ENCODE measurements around the gene CORO6. TPM values are rescaled to one million over a fixed set of nuclear protein-coding genes. Genes with fewer than 3 reads are reported as not detected.
"Not testable (repeated sequence)": the region's sequence is repeated elsewhere in the genome, so short reads cannot be mapped to it uniquely, and the experiment has no call there.

Gene CORO6
- total RNA-seq, 1 donor from 2014 or later: 22.0 TPM

DNA sequence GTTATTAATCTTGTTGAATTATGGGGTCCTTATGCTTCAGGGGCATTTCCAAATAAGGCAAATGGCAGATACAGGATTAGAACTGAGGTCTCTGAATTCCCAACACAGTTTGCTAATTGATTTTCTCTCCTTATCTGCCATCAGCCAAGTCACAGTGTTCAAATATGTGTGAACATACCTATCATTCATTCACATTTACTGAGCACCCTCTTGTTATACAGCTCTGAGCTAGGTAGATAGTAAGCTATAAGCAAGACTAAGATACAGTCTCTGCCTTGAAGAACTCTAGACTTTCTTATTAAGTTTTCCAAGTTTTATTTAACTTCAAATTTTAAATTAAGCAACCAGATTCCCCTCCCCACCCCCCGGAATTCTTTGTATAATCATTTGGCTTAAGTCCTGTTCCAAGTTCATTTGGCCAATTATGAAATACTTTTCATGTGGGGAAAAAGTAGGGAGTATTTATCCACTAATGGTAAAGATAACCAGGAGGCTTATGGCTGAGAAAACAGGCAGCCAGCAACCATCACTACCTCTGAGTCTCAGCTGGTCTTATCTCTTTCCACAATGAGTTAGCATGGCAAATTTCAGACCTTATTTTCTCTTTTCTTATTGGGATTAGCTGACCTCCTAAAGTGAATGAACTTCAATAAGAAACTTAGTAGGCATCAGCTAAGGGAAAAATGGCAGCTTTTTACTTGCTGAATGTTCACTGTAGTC, 31.4 kb upstream of the CORO6 start:
- peaks cover 0 to 8% of the 10 kb centered on the region in 2 donors for H3K36me3 ChIP-seq
- no peak overlapping the region for H3K4me3 ChIP-seq
- H3K9me3 ChIP-seq: no peaks in the 10 kb centered on the region
- no peaks in the 10 kb centered on the region for H3K4me1 ChIP-seq
- TF ChIP-seq, protein P1, sequence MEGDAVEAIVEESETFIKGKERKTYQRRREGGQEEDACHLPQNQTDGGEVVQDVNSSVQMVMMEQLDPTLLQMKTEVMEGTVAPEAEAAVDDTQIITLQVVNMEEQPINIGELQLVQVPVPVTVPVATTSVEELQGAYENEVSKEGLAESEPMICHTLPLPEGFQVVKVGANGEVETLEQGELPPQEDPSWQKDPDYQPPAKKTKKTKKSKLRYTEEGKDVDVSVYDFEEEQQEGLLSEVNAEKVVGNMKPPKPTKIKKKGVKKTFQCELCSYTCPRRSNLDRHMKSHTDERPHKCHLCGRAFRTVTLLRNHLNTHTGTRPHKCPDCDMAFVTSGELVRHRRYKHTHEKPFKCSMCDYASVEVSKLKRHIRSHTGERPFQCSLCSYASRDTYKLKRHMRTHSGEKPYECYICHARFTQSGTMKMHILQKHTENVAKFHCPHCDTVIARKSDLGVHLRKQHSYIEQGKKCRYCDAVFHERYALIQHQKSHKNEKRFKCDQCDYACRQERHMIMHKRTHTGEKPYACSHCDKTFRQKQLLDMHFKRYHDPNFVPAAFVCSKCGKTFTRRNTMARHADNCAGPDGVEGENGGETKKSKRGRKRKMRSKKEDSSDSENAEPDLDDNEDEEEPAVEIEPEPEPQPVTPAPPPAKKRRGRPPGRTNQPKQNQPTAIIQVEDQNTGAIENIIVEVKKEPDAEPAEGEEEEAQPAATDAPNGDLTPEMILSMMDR (IDR thresholded peaks at IDR 0.05): no peak
- no peak overlapping the region for H3K27ac ChIP-seq
- intact Hi-C loops (cut with DNase I): no loop called here
- DNase-seq (ENCODE audit: low spot score in 2 of 2): no peak
- no peaks in the 10 kb centered on the region for H3K27me3 ChIP-seq

DNA sequence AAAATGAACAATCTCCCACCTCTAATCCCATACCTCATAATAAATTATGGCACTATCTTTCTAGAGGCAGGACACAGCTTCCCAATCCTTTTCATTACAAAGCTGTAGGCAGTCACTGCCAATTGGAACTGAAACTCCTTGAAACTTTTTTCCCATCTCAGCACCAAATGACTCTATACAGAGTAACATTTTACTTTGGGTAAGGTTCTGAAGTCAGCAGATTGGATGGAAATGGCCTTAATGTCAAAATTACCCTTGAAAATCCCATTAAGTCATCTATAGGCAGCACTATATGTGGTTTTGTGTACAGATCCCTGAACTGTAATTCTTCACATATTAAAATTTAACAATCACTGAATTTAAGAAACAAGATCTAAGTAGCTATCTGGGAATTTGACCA, 30.3 kb upstream of the CORO6 start:
- Histone ChIP-seq H3K27me3 (no peaks in the 10 kb centered on the region), H3K27ac (no peak overlapping the region), H3K4me3 (no peak overlapping the region), H3K36me3 (peaks cover 0 to 8% of the 10 kb centered on the region in 2 donors), H3K4me1 (no peaks in the 10 kb centered on the region), H3K9me3 (no peaks in the 10 kb centered on the region)
- intact Hi-C loops (cut with DNase I): no loop called here
- DNase-seq (ENCODE audit: low spot score in 2 of 2): no peak
- TF ChIP-seq, protein P1 (IDR thresholded peaks at IDR 0.05): no peak

DNA sequence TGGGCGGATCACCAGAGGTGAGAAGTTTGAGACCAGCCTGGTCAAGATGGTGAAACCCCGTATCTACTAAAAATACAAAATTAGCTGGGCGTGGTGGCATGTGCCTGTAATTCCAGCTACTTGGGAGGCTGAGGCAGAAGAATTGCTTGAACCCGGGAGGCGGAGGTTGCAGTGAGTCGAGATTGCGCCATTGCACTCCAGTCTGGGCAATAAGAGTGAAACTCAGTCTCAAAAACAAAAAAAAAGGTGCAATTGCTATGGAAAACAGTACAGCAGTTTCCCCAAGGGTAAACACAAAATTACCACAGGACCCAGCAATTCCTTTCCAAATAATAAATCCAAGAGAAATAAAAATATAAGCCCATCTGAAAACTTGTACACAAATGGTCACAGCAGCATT, 29.2 kb upstream of the CORO6 start:
- H3K4me1 ChIP-seq; intact Hi-C loops (cut with DNase I); H3K9me3 ChIP-seq; H3K27me3 ChIP-seq; DNase-seq (ENCODE audit: low spot score in 2 of 2); H3K27ac ChIP-seq; H3K36me3 ChIP-seq; H3K4me3 ChIP-seq: not testable (repeated sequence)

DNA sequence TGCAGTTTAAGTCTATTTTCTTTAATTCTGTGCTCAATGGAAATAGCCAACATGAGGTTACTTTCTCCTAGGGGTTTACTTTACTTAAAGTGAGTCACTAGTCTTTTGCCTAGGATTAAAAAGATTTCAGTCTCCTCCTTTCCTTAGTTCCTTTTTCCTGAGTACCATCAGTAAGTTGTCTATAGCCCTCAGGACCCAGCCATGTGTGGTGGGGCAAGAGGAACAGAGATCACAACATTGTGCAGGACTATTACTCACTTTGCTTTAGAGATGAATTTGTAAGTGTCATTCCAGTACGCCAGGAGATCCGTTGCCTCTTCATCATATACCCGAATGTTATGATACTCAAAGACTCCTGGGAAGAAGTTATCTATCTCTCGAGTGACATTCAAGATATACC, 27.7 kb upstream of the CORO6 start:
- H3K9me3 ChIP-seq: no peaks in the 10 kb centered on the region
- intact Hi-C loops (cut with DNase I): no loop called here
- H3K4me1 ChIP-seq: peaks cover 5 to 9% of the 10 kb centered on the region in 2 donors
- H3K36me3 ChIP-seq: peaks cover 0 to 2% of the 10 kb centered on the region in 2 donors
- no peaks in the 10 kb centered on the region for H3K27me3 ChIP-seq
- no peak overlapping the region for H3K4me3 ChIP-seq
- TF ChIP-seq, protein P1 (IDR thresholded peaks at IDR 0.05): no peak
- no peak overlapping the region for H3K27ac ChIP-seq
- no peak for DNase-seq (ENCODE audit: low spot score in 2 of 2)

DNA sequence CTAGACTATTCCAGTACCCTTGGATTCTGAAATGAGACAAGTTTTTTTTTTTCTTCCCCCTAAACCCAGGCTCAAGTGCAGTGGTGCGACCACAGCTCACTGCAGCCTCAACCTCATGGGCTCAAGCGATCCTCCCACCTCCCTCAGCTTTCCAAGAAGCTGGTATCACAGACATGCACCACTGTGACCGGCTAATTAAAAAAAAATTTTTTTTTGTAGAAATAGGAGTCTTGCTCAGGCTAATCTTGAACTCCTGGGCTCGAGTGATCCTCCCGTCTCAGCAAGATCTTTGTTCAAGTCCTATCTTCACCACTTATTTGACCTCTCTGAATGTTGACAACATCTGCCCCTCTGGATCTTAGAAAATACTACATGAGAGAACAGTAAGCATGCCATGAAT, 26.6 kb upstream of the CORO6 start:
- H3K4me1 ChIP-seq: peaks cover 12 to 19% of the 10 kb centered on the region in 2 donors
- DNase-seq (ENCODE audit: low spot score in 2 of 2): no peak
- intact Hi-C loops (cut with DNase I): loop anchor here (10.0 kb wide), 2 partner anchors 285 to 445 kb away; partner anchors contain the start of gene SSH2
- H3K36me3 ChIP-seq: peaks cover 0 to 2% of the 10 kb centered on the region in 2 donors
- no peaks in the 10 kb centered on the region for H3K9me3 ChIP-seq
- H3K27me3 ChIP-seq: no peaks in the 10 kb centered on the region
- H3K4me3 ChIP-seq: no peak overlapping the region
- TF ChIP-seq, protein P1 (IDR thresholded peaks at IDR 0.05): no peak
- H3K27ac ChIP-seq: no peak overlapping the region

DNA sequence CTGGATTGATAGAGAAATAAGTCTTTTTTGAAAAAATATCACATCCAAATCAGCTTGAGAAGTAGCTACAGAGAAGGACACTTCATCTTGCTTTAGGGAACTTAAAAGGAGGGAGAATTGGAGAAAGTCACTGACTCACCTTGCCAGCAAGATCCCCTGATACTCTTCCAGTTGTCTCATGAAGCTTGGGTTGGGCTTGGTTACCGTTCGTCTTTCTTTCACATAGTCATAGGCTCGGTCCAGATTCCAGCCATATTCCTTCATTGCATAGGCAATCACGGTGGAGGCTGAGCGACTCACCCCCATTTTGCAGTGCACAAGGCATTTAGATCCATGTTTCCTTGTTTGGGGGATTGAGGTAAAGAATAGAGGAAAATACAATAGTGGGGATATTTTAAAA, 25.3 kb upstream of the CORO6 start:
- H3K4me3 ChIP-seq: no peak overlapping the region
- H3K9me3 ChIP-seq: no peaks in the 10 kb centered on the region
- peaks cover 0 to 2% of the 10 kb centered on the region in 2 donors for H3K36me3 ChIP-seq
- DNase-seq (ENCODE audit: low spot score in 2 of 2): no peak
- intact Hi-C loops (cut with DNase I): loop anchor here (10.0 kb wide), 2 partner anchors 287 to 447 kb away; partner anchors contain the start of gene SSH2
- no peaks in the 10 kb centered on the region for H3K27me3 ChIP-seq
- H3K4me1 ChIP-seq: peaks cover 12 to 27% of the 10 kb centered on the region in 2 donors
- TF ChIP-seq, protein P1 (IDR thresholded peaks at IDR 0.05): no peak
- H3K27ac ChIP-seq: no peak overlapping the region

Measured in ascending aorta (tissue), 2 donors.